Measurements from ENCODE around the gene JSRP1. TPM values are rescaled to one million over a fixed set of nuclear protein-coding genes. Genes with fewer than 3 reads are reported as not detected.

JSRP1 gene
- total and polyA plus RNA-seq, 2 experiments from 2014 or later, result 0.30 to 0.93 TPM

GRCh38 chr19:2249880-2250765 lies 6.1 kb downstream of the JSRP1 start:
- DNase-seq (ENCODE audit: low spot score), result no peak
- H3K36me3 ChIP-seq (replicated peaks; ENCODE audit: insufficient read depth, low read depth), result no peaks in the 10 kb centered on the region
- peaks cover 13% of the 10 kb centered on the region for H3K4me1 ChIP-seq (ENCODE audit: insufficient read depth)
- H3K79me2 ChIP-seq, result peaks cover 5% of the 10 kb centered on the region
- TF ChIP-seq EZH2phosphoT487 (IDR thresholded peaks at IDR 0.05; ENCODE audit: low read depth, severe bottlenecking, unreplicated experiment) (no peak), CTCF (IDR thresholded peaks at IDR 0.05; ENCODE audit: poor library complexity) (no peak)
- no peak overlapping the region for H3K27ac ChIP-seq
- no peaks in the 10 kb centered on the region for H3K27me3 ChIP-seq
- WGBS (ENCODE audit: low lambda C conversion rate, missing lambda C conversion rate), result 92% methylated on average over 29 of the region's 43 CpGs
- H3K4me2 ChIP-seq, result no peak overlapping the region
- H2AFZ ChIP-seq, result no peak overlapping the region
- H4K20me1 ChIP-seq (ENCODE audit: insufficient read depth, poor library complexity, severe bottlenecking), result peaks cover 3% of the 10 kb centered on the region
- no peaks in the 10 kb centered on the region for H3K9me3 ChIP-seq (ENCODE audit: low read depth)
- H3K4me3 ChIP-seq, result no peak overlapping the region
- no peaks in the 10 kb centered on the region for H3K9me2 ChIP-seq (replicated peaks; ENCODE audit: insufficient read depth)

- no peaks in the 10 kb centered on the region for H3K36me3 ChIP-seq (replicated peaks; ENCODE audit: insufficient read depth, low read depth)
- no peak for DNase-seq (ENCODE audit: low spot score)
- peaks cover 3% of the 10 kb centered on the region for H4K20me1 ChIP-seq (ENCODE audit: insufficient read depth, poor library complexity, severe bottlenecking)
- H3K4me2 ChIP-seq, result no peak within 1 kb of the TSS
- H3K79me2 ChIP-seq, result peaks cover 13% of the 10 kb centered on the region
- H2AFZ ChIP-seq, result no peak within 1 kb of the TSS
- no peaks in the 10 kb centered on the region for H3K27me3 ChIP-seq
- peaks cover 15% of the 10 kb centered on the region for H3K4me1 ChIP-seq (ENCODE audit: insufficient read depth)
- H3K9me3 ChIP-seq (ENCODE audit: low read depth), result no peaks in the 10 kb centered on the region
- TF ChIP-seq EZH2 (IDR thresholded peaks at IDR 0.05; ENCODE audit: borderline replicate concordance) (no peak), EZH2phosphoT487 (IDR thresholded peaks at IDR 0.05; ENCODE audit: low read depth, severe bottlenecking, unreplicated experiment) (no peak), CTCF (IDR thresholded peaks at IDR 0.05; ENCODE audit: poor library complexity) (no peak)
- H3K27ac ChIP-seq, result no peak within 1 kb of the TSS
- H3K4me3 ChIP-seq, result no peak within 1 kb of the TSS
- WGBS (ENCODE audit: low lambda C conversion rate, missing lambda C conversion rate), result 89% methylated on average over 27 of the region's 27 CpGs
- no peaks in the 10 kb centered on the region for H3K9me2 ChIP-seq (replicated peaks; ENCODE audit: insufficient read depth)
Measured at GRCh38 chr19:2249010-2249866, 7.0 kb downstream of the JSRP1 start, which contains the start of gene AMH. Gene AMH, plus strand, starts transcription at chr19:2249323. Its CDS starts 10 bp downstream, at chr19:2249333.

GRCh38 chr19:2248136-2249009 lies 7.8 kb downstream of the JSRP1 start:
- Histone ChIP-seq H4K20me1 (ENCODE audit: insufficient read depth, poor library complexity, severe bottlenecking) (peaks cover 7% of the 10 kb centered on the region), H3K79me2 (peaks cover 21% of the 10 kb centered on the region), H3K27ac (no peak overlapping the region), H3K36me3 (replicated peaks; ENCODE audit: insufficient read depth, low read depth) (no peaks in the 10 kb centered on the region), H3K9me3 (ENCODE audit: low read depth) (no peaks in the 10 kb centered on the region), H3K4me3 (no peak overlapping the region), H3K9me2 (replicated peaks; ENCODE audit: insufficient read depth) (no peaks in the 10 kb centered on the region), H3K27me3 (no peaks in the 10 kb centered on the region), H3K4me2 (no peak overlapping the region), H2AFZ (no peak overlapping the region), H3K4me1 (ENCODE audit: insufficient read depth) (peaks cover 18% of the 10 kb centered on the region)
- TF ChIP-seq EZH2 (IDR thresholded peaks at IDR 0.05; ENCODE audit: borderline replicate concordance) (no peak), EZH2phosphoT487 (IDR thresholded peaks at IDR 0.05; ENCODE audit: low read depth, severe bottlenecking, unreplicated experiment) (no peak), CTCF (IDR thresholded peaks at IDR 0.05; ENCODE audit: poor library complexity) (no peak)
- DNase-seq (ENCODE audit: low spot score), result no peak
- WGBS (ENCODE audit: low lambda C conversion rate, missing lambda C conversion rate), result 82% methylated on average over 8 of the region's 21 CpGs

All from hepatocyte (in vitro differentiated cells).